HL-60 (cell line): Measurements from ENCODE around the gene BIRC6.

ENCODE experiments used
- POLR2AphosphoS5 ChIP-seq: IDR thresholded peaks from 2 replicates; pipeline ENCODE4 v1.6.1; 2012; ENCODE audit warnings: low read depth
- TF ChIP-seq, protein P1 (sequence below): IDR thresholded peaks from one replicate; pipeline ENCODE4 v1.5.1; 2011; ENCODE audit warnings: low read length, control low read depth, inconsistent platforms; ENCODE audit not compliant: insufficient read depth
- TF ChIP-seq, protein P2 (sequence below): IDR thresholded peaks from 2 replicates; pipeline ENCODE4 v1.6.1; 2012; ENCODE audit warnings: low read depth; ENCODE audit not compliant: insufficient replicate concordance

DNA sequence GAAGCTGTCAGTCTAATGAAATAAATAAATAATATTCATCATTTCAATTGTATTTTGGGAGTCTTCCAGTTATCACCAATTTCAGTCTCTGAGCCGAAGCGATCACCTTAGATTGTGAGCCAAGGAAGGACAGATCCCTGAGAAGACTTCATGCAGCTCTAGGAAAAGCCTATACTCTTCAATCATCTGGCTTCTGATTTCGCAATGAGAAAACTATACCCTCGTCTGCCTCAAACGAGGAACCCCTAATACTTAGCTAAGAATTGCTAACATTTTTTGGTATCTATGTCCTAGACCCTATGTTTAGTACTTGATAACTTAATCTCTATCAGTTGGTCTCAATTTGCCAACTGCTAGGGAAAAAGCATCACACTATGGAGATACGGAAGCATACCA is 266.5 kb downstream of the BIRC6 start:
- TF ChIP-seq, protein P1, sequence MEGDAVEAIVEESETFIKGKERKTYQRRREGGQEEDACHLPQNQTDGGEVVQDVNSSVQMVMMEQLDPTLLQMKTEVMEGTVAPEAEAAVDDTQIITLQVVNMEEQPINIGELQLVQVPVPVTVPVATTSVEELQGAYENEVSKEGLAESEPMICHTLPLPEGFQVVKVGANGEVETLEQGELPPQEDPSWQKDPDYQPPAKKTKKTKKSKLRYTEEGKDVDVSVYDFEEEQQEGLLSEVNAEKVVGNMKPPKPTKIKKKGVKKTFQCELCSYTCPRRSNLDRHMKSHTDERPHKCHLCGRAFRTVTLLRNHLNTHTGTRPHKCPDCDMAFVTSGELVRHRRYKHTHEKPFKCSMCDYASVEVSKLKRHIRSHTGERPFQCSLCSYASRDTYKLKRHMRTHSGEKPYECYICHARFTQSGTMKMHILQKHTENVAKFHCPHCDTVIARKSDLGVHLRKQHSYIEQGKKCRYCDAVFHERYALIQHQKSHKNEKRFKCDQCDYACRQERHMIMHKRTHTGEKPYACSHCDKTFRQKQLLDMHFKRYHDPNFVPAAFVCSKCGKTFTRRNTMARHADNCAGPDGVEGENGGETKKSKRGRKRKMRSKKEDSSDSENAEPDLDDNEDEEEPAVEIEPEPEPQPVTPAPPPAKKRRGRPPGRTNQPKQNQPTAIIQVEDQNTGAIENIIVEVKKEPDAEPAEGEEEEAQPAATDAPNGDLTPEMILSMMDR = no peak
- TF ChIP-seq, protein P2, sequence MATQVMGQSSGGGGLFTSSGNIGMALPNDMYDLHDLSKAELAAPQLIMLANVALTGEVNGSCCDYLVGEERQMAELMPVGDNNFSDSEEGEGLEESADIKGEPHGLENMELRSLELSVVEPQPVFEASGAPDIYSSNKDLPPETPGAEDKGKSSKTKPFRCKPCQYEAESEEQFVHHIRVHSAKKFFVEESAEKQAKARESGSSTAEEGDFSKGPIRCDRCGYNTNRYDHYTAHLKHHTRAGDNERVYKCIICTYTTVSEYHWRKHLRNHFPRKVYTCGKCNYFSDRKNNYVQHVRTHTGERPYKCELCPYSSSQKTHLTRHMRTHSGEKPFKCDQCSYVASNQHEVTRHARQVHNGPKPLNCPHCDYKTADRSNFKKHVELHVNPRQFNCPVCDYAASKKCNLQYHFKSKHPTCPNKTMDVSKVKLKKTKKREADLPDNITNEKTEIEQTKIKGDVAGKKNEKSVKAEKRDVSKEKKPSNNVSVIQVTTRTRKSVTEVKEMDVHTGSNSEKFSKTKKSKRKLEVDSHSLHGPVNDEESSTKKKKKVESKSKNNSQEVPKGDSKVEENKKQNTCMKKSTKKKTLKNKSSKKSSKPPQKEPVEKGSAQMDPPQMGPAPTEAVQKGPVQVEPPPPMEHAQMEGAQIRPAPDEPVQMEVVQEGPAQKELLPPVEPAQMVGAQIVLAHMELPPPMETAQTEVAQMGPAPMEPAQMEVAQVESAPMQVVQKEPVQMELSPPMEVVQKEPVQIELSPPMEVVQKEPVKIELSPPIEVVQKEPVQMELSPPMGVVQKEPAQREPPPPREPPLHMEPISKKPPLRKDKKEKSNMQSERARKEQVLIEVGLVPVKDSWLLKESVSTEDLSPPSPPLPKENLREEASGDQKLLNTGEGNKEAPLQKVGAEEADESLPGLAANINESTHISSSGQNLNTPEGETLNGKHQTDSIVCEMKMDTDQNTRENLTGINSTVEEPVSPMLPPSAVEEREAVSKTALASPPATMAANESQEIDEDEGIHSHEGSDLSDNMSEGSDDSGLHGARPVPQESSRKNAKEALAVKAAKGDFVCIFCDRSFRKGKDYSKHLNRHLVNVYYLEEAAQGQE = no peak
- no peak for TF ChIP-seq POLR2AphosphoS5
